Posterior cingulate gyrus (tissue), 11 donors: ENCODE results near the gene PLXNA2.

Source experiments
- DNase-seq, 10 donors: peaks; one replicate each; pipeline versions ENCODE4 v3.0.0 to v3.0.0-alpha.2; 2020 to 2021; ENCODE audit warnings: mixed read lengths in 3 of 10
- intact Hi-C: fragments of 100-400 bp; cut with DNase I; formaldehyde crosslinking; loops from one replicate; pipeline ENCODE4 v1.15.1; 2023

Gene PLXNA2

DNA sequence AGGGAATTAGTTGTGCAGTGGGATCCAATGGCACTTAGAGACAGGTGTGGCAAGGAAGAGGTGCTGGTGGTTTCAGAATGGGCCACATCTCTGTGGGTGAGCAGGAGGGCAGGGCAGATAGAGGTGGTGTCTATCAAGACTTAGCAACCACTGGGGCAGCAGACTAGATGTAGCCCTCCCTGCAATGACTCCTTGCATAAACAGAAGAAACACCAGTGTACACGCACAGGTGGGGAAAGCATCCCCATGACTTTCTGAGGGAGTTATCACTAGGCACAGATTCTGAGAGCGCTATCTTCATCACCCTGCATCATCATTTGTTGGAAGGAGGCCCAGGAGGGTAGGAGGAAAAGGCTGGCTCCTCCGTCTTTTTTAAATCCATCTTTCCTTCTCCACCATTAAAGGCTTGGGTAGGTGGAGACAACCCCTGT, 58.4 kb downstream of the PLXNA2 start:
- peak in 1 of 10 donors; percentile 25 for DNase-seq
- intact Hi-C loops: loop anchor here (5.0 kb wide), 1 partner anchor 51 kb away; no protein-coding TSS in a partner anchor

DNA sequence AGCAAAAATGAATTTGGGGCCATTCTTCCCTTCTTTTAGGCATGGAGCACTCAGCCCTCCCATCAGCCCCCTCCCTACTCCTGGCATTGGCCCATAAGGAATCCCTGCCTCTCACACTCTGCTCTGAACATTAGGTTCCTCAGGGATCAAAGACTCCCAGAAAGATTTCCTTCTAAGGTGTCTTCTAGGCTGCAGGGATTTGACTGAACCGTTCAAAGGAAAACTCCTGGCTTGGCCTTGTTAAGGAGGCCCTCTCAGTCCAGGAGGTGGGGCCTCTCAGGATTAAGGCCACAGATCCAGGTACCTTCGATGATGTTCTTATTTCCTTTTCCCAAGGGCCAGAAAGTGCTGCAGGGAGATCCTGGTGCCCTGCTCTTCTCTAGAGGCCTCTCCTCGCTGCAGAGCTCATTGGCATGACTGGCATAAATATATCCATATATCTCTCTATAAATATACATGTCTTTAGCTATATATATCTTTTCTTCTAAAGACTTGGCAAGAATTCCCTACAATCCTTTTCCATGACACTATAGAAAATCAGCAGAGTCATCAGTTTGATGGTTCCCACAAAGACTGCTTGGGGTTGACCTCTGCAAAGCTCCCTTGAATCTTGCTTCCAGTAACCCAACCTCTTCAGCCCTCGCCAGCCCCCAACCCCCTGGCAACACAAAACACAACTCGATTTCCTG, 59.1 kb downstream of the PLXNA2 start:
- no peak for DNase-seq
- intact Hi-C loops: loop anchor here (5.0 kb wide), 1 partner anchor 52 kb away; no protein-coding TSS in a partner anchor

DNA sequence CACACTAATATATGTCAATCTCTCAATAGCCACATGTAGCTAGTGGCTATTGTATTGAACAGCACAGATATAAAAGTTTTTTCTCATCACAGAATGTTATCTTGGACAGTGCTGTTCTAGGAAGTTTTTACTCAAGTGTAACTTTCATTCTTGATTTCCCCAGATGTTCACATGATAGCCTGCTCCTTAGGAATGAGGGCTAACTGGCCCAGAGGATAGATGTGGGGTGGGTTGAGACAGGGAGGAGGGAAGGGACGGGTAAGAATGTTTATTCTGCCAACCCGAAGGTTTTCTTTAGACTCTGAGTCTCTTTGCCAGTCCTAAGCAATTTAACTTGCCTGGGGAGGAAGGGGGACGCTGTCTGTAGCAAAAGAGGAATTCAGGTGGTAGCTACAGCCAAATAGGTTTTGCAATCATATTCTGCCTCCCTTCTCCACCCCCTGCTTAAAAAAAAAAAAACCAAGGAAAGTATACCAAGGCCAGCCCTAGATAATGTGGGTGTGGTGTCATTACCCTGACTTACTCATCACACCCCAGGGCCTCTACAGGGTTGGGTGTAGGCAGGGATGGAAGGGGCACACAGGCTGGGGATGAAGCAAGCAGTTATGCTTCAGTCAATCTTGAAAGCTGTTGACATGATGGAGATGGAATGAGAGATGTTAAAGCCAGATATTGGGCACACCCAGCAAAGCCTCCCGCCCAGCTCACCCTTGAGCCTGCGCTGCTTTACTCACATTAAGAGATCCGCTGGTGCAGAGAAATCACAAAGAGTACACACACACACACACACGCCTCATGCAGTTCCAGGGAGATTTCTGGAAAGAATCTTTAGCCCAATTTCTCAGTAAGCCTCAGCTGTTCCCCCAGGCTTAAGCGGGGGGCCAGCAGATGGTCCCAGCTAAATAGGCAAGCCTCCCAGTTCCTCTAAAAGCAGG, 59.9 kb downstream of the PLXNA2 start:
- no peak for DNase-seq
- intact Hi-C loops: no loop called here

DNA sequence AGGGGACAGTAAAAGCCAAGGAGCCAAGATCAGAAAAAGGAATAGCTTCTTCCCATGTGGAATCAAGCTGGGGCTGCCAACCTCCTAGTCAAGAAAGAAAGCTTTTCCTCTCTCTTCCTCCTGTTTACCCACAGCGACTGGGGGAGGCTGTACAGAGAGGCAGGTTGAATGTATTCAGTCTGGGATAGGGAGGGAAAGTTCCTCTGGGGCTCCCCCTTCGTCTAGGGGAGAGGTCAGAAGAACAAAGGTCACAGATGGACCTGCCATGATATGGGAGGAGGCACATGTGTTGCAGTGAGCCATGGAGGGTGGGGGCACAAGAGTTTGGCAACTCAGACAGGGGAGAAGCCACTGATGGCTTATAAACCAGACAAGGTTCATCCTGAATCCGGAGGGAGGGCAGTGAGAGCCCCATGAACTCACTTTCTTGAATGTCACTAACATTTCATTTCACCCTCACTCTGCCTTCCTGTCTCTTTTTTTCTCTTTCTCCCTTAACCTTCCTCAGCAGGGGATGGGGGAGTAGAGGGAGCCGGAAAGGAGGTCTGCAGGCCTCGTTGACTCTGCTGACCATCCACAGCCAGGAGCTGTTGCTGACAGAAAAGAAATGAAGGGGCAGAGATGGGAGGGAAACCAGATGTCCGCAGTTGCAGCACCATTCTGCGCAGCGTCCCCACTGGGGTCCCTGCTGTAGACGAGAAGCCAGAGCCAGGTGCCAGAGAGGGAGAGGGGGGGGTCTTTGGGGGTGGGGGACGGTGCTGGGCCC, 61.1 kb downstream of the PLXNA2 start:
- DNase-seq: no peak
- intact Hi-C loops: no loop called here

DNA sequence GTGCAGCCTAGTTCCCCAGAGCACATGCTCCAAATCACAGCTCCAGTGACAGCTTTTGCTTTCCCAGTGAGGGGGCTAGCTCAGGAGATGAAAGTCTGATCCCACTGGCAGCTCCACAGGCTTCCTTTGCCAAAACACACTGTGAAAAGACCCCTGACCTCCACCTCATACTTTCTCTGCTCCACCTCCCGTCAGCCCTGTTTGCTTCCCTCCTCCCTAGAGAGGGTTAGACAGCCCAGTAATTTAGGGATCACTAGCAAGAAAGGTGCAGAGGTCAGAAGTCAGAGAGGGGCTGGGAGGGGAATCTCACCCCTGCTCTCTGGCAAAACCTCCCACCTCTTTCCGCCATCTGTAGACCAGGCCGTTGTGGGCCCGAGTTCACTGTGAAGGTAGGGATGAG, 62.8 kb downstream of the PLXNA2 start:
- DNase-seq: no peak
- intact Hi-C loops: no loop called here

DNA sequence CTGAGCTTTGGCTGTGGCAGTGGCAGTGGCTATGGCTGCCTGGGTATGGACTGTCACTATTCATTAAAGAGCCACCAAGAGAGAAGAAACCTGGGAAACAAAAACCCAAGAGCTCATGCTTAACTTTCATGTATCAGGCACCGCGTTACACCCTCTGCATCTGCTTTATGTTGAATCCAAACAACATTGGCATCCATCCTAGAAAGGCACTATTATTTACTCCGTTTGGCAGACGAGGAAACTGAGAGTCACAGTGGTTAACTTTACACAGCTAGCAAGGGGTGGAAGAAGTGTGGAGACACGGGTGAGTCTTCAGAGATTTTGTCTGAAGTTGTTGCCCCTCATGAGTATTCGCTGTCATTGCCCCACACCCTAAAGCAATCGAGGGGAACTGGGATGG, 63.8 kb downstream of the PLXNA2 start:
- DNase-seq: no peak
- intact Hi-C loops: no loop called here

DNA sequence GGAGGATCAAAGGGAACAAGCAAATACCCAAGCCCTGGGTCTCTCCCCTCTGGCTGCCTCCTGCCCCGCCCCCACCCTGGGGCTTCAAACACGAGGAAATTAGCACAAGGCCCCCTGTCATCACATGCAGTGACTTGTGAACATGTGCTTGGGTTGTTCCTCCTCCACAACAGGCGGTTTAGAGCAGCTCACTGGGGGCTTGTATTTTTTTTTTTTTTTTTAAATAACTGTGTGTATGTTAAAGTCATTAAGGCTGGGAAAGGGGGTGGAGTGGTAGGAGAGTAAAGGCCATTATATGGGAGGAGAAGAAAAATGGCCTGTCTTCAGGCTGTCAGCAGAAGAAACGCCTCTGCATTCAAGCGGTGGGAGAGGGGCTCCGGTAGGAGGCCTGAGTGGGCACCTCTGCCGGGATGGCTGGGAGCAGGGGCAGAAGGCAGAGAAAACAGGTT, 64.2 kb downstream of the PLXNA2 start:
- no peak for DNase-seq
- intact Hi-C loops: loop anchor here (10.0 kb wide), 1 partner anchor 95 kb away; no protein-coding TSS in a partner anchor

DNA sequence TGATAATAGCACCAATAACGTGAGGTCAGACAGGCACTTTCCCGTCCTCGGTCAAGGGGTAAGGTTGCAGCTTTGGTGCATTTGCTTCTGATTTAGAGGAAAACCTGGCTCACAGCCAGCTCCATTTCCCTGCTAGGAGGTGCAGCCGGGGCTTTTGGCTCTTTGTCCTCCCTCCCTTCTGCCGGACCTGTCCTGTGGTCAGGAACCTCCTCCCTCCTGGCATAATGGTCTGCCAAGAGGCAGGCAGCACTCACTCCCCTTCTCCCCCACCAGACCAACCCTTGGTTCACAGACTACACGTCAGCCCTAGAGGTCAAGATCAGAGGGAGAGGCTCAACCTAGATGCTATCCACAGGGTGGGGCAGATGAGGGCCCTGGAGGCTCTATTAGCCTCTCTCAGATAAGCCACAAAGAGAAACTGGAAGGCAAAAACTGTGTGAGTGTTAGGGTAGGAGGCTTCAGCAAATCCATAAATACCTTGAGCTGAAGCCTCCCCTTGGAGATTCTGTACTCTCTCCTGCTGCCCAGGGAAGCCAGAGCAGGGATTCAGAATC, 64.8 kb downstream of the PLXNA2 start:
- DNase-seq: no peak
- intact Hi-C loops: loop anchor here (10.0 kb wide), 1 partner anchor 95 kb away; no protein-coding TSS in a partner anchor

DNA sequence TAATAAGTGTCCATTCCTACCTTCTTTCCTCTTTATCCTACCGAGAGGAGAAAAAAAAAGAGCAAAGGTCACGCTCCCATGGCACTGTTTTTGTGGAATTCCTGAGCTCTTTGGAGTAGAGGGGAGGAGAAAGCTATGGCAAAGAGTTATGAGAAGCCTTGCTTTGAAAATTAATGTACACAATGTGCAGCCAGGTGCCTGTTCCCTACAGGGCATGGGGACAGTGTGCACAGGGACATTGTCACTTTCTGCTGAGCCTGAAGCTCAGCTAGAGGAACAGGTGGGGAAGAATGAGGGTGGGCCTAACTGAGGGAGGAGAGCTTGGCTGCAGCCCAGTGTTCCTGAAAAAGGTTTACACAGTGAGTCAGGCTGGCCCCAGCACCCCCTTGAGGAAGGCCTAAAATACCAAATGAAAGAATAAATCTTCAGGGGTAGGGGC, 66.1 kb downstream of the PLXNA2 start:
- intact Hi-C loops: loop anchor here (10.0 kb wide), 1 partner anchor 93 kb away; no protein-coding TSS in a partner anchor
- DNase-seq: peak in 6 of 10 donors; percentile 22 to 87 (median 72)

DNA sequence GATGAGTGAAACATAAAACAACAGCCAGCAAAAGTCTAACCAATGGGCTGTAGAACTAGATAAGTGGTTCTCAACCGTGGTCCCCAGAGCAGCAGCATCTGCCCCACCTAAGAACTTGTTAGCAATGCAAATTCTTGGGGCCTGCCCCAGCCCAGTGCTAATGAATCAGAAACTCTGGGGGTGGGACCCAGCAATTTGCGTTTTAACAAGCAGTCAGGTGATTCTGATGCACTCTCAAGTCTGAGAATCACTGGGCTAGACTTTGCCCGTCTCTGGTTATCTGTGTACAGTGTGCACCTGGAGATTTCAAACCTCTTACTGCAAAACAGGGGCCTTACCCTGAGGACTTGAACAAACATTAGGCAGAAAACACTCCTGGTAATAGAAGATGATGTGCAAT, 66.5 kb downstream of the PLXNA2 start:
- DNase-seq: no peak
- intact Hi-C loops: loop anchor here (10.0 kb wide), 1 partner anchor 93 kb away; no protein-coding TSS in a partner anchor

DNA sequence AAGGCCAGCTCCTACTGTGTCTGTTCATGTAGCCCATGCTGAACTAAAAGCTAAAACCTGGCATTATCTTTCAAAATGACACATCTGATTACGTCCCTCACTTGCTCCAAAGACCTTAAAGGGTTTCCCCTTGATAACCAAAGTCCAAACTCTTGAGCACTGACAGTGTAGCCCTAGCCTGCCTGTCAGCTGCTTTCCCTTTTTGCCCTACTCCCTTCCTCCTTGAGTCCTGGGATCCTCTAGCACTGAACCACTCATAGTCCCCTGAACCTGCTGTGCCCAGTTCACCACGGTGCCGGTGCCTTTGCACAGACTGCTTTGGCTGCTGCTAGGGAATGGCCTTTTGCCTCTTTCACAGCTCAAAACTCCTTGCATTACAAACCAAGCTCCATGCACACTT, 67.5 kb downstream of the PLXNA2 start:
- intact Hi-C loops: loop anchor here (10.0 kb wide), 1 partner anchor 92 kb away; no protein-coding TSS in a partner anchor
- no peak for DNase-seq

DNA sequence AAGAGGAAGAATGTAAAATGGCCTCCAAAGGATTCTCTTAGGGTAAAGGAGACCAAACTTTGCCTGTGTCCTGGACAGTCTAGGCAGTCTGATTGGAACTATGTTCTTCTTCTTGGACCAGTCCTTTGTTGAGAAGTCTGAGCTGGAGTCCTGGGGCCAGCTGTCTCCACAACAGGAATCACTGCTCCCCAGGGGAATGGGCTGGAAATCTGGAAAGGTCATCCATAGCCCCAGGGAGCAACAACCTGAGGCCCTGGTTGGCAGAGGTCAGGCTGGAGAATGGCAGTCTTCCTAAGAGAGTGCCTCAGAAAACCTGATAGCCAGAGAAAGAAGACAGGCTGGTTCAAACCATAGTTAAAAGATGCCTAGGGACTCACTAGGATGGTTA, 68.7 kb downstream of the PLXNA2 start:
- DNase-seq: no peak
- intact Hi-C loops: loop anchor here (10.0 kb wide), 1 partner anchor 91 kb away; no protein-coding TSS in a partner anchor

DNA sequence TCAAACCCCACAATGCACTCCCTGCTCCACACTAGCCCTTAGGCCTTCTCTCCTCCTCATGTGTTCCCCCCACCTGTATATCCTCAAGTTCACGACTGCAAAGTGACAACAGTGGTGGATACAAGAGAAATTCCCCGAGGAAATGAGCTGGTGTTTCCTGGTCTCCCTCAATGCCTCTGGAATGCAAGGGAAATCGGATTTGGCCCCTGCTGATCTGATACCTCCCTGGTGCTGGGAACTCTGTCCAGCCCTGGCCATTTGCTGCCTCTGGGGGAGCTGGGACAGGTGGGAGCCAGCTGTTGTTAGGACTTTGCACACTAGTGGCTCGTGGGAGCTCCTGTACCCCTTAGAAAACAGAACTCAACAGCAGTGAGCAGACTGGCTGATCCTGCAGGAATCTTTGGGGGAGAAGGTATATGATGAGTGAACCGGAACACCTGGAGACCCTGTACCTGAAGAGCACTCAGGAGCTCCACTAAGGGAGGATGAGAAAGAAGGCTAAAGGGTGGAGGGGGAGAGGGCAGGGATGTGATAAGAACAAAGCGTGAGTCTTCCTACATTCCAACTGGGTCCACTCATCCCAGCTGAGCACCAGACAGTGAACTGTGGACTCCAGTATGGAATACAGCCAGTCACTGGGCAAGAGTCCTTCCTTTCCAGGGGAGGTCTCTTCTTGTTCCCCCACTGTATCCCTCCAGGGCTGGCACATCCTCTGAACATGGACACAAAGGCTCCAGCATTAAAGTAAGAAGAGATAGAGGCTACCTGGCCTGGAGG, 69.3 kb downstream of the PLXNA2 start:
- intact Hi-C loops: loop anchor here (10.0 kb wide), 1 partner anchor 90 kb away; no protein-coding TSS in a partner anchor
- DNase-seq: no peak

DNA sequence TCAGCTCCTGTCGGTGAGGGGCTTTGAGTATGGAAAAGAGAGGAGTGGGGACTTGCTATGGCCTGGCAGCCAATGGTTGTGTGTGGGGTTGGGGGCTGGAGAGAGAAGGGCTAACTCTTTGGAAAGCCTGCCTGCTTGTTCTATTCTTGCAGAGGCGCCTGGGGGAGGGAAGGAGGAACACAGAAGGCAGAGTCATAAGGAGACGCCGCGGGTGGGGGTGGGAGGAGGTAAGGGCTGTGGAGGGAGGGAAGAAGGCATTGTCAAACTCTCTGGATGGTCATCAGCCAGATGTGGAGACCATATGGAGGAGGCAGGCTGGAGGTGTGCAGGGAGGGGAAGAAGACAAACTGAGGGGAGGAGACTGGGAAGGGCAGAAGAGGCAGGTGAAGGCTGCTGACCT, 70.0 kb downstream of the PLXNA2 start:
- intact Hi-C loops: loop anchor here (10.0 kb wide), 1 partner anchor 89 kb away; no protein-coding TSS in a partner anchor
- peak in 2 of 10 donors; percentile 59 to 71 for DNase-seq

DNA sequence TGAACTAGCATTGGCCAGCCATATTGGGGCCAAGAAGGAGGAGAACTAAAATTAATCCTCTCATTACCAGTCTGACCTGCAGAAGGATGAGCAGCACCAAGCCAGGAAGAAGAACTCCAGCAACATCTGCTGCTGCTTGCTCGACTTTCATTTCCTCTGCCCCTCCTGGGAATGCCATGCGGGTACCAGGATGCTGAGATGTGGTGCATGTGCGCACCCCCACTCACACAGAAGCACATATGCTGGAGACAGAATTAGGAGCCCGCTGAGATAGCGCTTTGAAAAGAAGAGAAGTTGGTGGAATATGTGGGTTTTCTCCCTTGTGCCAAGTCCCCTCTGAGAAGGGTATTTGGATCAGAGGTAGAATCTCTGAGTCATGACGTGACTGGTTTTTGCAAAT, 70.4 kb downstream of the PLXNA2 start:
- peak in 2 of 10 donors; percentile 36 to 81 for DNase-seq
- intact Hi-C loops: loop anchor here (10.0 kb wide), 1 partner anchor 89 kb away; no protein-coding TSS in a partner anchor

DNA sequence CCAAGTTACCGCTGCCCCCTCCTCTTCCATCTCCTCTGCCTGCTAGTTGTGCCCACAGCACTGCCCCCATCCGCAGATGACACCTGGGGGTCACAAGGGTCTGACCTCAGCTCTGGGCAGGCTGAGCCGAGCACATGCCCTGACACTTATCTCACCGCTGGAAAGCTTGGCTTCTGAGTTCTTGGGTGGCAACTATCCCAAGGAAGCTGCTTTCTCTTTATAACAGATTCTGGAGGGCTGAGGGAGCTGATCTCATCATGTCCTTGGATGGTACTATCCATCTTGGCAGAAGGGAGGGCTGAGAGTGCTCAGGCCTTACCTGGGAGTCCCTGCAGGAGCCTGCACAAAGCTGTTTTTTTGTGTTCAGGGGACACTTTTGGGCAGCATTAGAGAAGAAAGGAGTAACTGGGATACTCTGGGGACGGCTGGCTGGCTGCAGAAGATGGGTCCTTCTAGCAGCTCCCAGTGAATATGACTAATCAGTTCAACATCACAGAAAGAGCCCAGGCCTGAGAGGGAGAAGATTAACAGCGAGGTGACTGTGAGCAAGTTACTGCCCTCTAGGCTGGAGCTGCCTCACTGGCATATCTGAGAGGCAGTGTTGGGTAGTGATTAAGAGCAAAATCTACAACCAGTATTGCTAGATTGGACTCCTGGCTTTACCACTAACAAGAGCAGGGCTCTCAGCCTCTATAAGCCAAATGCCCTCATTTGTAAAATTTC, 71.6 kb downstream of the PLXNA2 start:
- intact Hi-C loops: loop anchor here (10.0 kb wide), 1 partner anchor 88 kb away; no protein-coding TSS in a partner anchor
- no peak for DNase-seq

DNA sequence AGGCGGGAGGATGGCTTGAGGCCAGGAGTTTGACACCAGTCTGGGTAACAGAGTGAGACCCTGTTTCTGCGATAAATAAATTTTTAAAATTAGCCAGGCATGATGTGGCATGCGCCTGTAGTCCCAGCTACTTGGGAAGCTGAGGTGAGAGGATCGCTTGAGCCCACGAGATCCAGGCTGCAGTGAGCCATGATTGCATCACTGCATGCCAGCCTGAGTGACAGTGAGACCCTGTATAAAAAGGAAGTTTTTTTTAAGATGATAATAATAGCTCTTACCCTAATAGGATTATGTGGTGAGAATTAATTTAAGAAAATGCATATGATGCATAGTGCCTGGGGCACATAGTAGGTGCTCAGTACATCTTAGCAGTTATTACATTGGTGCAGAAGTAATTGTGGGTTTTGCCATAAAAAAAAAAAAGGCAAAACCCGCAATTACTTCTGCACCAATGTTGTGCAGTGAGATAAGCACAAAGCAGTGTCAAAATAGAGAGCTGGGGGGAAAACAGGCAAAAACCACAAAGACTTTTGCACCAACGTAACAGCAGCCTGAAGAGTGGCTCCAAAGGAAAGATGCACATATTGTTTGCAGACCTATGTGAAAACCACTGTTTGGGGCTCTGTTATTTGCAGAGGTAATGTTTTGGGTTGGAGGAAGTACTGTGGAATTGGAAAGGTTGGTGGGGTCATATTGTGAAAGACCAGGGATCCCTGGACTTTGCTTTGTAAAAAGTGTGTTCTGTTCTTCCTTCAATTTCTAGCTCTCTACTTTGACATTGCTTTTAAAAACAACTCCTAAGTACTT, 72.4 kb downstream of the PLXNA2 start:
- intact Hi-C loops: loop anchor here (10.0 kb wide), 1 partner anchor 87 kb away; no protein-coding TSS in a partner anchor
- no peak for DNase-seq
